Sigmoid colon (tissue), 4 donors: ENCODE data around the gene TTC22.

Source experiments
- EP300 ChIP-seq, 4 donors: sonication (generic); formaldehyde crosslinking; IDR thresholded peaks; one replicate each; pipeline ENCODE4 v1.6.1; 2017; ENCODE audit warnings: antibody characterized with exemption in 4 of 4
- POLR2A ChIP-seq, 2 donors: fragments of 450-650 bp; IDR thresholded peaks; one replicate each; pipeline ENCODE4 v1.6.1; 2016; ENCODE audit warnings: antibody characterized with exemption in 2 of 2, mild to moderate bottlenecking in 2 of 2, moderate library complexity in 2 of 2
- POLR2AphosphoS5 ChIP-seq, 4 donors: sonication (generic); formaldehyde crosslinking; IDR thresholded peaks; one replicate each; pipeline ENCODE4 v1.6.1; 2017; ENCODE audit warnings: antibody characterized with exemption in 4 of 4
- TF ChIP-seq, protein P1 (sequence below), 4 experiments: fragments of 450-650 bp in 3 of 4; fragments of 200-600 bp in 1 of 4; IDR thresholded peaks; one replicate each; pipeline ENCODE4 v1.5.1; 2016 to 2019; ENCODE audit warnings: antibody characterized with exemption in 4 of 4, mild to moderate bottlenecking in 3 of 4, moderate library complexity in 2 of 4

DNA sequence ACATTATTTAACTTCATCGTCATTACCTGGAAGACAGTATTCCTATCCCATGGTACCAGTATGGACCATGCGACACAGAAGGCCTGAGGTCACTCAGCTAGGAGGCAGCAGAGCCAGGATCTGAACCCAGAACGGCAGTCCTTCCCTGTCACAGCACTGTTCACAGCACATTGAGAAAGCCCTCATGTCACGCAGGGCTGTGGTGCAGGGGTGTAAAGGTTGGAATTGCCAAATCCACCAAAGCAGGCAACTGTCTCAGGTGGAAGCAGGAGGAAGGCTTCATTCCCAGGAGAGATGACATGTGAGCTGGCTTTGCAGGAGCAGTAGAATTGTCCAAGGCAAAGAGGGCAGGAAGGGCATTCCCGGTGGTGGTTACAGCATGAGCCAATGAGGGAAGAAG, 9.9 kb upstream of the TTC22 start:
- TF ChIP-seq POLR2A (IDR thresholded peaks at IDR 0.05) (no peak), EP300 (IDR thresholded peaks at IDR 0.05) (no peak), POLR2AphosphoS5 (IDR thresholded peaks at IDR 0.05) (no peak)
- TF ChIP-seq, protein P1, sequence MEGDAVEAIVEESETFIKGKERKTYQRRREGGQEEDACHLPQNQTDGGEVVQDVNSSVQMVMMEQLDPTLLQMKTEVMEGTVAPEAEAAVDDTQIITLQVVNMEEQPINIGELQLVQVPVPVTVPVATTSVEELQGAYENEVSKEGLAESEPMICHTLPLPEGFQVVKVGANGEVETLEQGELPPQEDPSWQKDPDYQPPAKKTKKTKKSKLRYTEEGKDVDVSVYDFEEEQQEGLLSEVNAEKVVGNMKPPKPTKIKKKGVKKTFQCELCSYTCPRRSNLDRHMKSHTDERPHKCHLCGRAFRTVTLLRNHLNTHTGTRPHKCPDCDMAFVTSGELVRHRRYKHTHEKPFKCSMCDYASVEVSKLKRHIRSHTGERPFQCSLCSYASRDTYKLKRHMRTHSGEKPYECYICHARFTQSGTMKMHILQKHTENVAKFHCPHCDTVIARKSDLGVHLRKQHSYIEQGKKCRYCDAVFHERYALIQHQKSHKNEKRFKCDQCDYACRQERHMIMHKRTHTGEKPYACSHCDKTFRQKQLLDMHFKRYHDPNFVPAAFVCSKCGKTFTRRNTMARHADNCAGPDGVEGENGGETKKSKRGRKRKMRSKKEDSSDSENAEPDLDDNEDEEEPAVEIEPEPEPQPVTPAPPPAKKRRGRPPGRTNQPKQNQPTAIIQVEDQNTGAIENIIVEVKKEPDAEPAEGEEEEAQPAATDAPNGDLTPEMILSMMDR (IDR thresholded peaks at IDR 0.05) = no peak
